GM18951 (cell line): ENCODE measurements around the gene FUT1.
"Not testable (repeated sequence)": the region's sequence is repeated elsewhere in the genome, so short reads cannot be mapped to it uniquely, and the experiment has no call there.

Experiments used
- POLR2A ChIP-seq: IDR thresholded peaks from 4 replicates; pipeline ENCODE4 v1.6.1; 2011; ENCODE audit warnings: mild to moderate bottlenecking; ENCODE audit not compliant: insufficient read length, insufficient read depth; ENCODE audit errors: extremely low read depth
- in situ Hi-C: fragments of 300-500 bp; cut with MboI; formaldehyde crosslinking; loops from one replicate; pipeline ENCODE4 v1.12.0; 2022; ENCODE audit warnings: low sequenced_read_pairs, mixed read lengths, inconsistent platforms; ENCODE audit not compliant: unreplicated experiment

The FUT1 gene

DNA sequence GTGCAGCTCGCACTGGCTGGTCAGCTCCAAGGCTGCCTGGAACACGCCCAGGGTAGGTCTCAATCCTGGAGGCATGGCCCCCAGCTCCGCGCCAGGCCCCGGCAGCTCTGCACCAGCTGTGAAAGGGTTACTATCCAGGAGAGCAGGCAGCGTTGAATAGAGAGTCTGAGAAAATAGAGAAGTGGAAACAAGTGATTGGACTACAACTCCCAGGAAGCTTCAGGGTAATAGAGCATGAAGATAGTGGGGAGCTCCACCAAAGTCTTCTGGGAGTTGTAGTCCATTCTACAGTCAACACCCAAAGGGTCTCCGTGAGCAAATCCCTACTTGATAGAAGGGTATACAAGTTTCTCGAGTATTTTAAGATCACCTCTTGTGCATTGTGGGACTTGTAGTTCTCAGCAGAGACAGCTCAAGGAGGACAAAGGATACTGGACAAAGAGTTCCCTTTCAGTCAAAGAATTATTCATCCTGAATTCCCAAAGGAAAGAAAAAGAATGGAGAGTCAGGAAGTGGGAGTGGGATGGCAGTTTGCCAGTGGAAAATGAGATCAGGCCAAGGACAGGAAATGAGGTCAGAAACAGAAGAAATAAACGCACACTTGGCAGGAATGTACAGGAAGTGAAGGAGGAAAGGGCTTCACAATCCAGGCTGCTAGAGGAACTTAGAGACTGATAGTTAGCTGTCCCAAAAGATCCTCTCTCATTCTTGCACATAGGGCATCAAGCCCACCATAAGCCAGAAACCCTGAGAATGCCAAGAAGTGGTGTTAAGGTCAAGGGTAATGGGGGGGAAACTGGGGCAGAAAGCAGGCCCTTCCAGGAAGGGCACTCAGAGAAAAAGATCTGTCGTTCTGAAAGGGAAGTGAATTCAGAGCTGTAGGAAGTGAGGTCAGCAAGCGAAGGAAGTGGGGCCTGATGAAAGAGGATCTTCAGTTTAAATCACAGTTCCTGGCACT lies 27.4 kb downstream of the FUT1 start:
- in situ Hi-C loops: no loop called here
- no peak for TF ChIP-seq POLR2A

DNA sequence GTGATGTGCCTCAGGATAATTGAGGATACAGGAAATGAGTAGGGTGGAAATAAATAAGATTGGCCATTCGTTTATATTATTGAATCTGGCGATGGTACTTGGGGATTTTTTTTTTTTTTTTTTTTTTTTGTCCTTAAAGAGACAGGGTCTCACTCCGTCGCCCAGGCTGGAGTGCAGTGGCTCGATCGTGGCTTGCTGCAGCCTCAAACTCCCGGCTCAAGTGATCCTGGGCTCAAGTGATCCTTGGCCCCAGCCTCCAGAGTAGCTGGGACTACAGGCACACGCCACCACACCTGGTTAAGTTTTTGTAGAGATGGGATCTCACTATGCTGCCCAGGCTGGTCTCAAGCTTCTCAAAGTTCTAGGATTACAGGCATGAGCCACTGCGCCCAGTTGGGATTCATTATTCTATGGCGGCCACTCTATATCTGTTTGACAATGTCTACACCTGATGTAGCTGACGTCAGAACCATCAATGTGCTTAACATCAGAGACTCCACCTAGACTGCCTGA lies 30.2 kb downstream of the FUT1 start:
- TF ChIP-seq POLR2A: no peak
- in situ Hi-C loops: no loop called here

DNA sequence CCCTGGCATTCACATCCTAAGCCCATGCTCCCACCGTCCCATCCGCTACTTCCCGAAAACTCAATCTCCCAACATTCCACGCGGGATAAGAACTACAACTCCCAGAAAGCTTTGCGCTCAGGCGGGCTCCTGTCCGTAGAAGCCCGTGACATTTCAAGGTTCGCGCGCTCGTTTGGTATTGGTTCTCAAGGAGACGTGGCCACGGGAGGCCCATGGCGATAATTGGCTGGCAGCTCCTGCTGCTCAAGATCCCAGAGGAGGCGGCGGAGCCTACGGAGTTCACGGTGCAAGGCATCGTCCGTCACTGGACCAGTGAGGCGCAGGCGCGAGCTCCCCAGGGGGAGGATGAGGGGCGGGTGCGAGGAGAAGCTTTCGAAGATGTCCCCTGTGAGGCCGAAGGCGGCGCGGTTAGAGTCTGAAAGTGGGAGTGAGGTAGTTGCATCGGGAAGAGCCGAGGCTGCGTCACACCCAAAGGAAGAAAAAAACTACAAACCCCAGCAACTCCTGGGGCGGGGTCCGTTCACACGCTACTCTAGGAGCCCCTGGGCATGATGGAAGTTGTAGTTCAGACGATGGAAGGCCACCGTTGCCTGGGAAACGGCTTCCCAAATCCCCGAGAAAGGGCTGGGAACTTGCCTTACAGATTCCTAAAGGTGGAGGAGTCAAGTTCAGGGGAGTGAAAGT lies 31.7 kb downstream of the FUT1 start:
- in situ Hi-C loops: no loop called here

DNA sequence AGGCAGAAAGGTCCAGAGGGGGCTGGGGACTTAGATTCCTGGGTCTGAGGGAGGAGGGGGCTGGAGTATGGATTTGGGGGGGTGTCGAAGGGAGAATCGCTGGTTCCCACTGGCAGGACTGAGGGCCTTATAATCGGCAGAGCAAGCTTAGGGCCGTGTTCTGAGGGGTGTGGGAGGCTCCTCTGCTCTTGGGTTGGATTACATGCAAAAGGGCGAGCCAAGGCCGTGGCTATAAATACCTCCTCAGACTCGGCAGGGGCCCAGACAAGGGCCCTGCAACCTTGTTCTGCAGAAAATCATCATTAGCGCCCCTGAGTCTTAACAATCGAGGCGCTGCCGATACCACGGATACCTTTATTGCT lies 32.2 kb downstream of the FUT1 start:
- no peak for TF ChIP-seq POLR2A
- in situ Hi-C loops: no loop called here

More for the DNA sequence above, 31.7 kb downstream of the FUT1 start:
- TF ChIP-seq POLR2A: peak; percentile 61

DNA sequence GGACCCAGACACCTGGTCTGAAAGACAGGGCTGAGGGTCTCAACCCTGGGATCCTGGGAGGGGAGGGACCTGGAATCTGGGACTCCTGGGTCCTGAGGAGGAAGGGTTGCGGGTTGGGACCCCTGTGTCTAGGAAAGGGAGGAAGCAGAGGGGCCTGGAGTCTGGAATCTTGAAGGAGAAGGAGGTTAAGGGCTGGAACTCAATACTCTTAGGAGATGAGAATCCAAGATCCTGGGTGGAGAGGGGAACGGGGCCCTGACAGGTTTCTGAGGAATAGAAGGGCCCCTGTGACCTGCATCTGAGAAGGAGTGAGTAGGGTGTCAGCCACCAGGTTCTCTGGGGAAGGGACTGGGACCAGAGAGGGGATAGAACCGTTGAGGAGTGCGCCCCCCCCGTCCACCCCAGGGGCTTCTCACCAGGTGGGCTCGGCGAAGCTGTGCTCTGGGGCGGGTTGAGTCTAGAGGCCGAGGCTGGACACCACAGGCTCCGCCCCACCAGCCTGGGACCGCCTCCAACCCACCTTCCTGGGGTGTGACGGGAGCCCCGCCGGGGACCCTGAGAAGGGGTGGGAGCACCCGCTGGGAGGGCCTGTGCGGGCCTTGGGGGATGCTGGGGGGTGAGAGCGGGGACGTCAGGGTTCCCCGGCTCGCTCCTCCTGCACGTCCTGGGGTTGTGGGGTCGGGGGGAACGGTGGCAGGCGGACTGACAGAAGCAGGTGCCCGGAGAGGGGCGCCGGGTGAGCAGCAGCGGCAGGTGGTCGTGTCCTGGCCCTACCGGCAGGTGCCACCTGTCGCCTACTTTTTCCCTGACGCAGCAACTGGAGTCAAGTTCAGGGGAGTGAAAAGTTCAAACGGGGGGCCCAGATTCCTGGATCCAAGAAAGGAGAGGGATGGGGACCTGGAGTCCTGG lies 32.9 kb downstream of the FUT1 start, which contains the start of gene MAMSTR:
Gene MAMSTR, minus strand, starts transcription at position 463 of the 909 bp plus-strand sequence. CDS start 694 bp downstream, outside the sequence.
- in situ Hi-C loops: no loop called here
- no peak for TF ChIP-seq POLR2A

DNA sequence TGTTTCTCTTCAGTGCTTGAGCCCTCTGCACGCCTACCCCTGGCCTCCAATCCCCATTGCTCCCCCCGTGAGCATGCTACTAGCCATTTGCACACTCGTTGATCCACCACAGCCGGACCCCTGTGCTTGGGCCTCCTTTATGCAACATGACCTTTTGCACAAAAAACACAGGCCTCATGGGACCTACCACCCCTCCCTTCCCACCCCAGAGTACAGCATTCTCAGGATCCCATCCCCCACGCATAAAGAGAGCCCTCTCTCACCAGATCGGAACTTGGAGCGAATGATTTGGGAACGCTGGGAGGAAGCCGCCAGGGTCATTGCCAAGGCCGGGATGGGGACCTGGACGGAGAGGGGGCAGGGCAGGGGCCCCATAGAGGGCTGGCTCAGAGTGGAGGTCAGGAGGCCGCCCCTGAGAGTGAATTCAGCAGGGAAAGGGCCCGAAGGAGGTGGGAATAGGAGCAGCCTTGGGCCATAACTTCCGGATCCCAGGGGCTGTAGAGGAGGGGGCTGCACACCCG lies 33.7 kb downstream of the FUT1 start:
- in situ Hi-C loops: no loop called here
- TF ChIP-seq POLR2A: no peak

DNA sequence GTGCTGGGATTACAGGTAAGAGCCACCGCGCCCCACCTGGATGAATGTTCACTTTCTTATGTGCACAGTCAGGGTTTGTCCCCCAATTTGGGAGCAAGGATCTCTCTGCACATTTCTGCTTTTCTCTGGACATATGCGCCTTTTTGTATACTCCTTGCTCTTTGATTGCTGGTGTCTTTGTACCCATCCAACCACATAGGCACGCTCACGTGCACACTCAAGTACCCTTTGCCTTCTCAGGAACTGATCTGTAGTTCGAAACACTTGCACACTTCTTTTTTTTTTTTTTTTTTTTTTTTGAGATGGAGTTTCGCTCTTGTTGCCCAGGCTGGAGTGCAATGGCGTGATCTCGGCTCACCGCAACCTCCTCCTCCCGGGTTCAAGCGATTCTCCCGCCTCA lies 34.3 kb downstream of the FUT1 start:
- in situ Hi-C loops: not testable (repeated sequence)

DNA sequence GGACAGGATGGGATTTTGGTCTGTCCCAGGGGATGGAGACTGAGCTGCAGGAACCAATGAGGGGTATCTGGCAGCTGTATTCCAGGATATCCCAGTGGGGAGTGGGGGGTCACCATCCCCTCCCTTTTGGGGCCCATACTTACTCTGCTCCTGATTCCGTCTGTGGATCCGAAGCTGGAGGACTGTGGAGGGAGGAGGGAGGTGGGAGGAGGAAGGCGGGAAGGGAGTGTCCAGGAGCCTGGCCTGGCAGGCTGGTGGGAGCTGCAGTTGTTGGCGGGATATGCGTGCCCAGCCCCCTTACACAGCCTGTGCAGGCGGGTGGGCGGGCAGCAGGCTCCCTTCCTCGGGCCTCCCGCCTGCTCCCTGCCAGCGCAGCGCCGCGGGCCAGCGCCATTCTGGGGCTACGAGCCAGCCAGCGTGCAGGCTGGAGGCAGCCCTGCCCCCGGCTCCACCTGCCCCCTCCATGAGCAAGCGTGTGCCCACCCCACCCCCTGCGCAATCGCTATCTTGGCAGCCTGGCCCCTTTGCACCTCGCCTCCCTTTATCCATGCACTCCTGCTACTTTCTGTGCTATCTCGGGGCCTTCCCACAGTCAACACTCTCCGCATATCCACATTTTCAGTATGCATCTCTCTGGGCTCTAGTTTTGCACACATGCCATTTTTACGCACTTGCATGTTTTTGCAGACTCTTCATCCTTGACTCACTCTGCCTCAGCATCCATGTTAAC lies 35.7 kb downstream of the FUT1 start:
- in situ Hi-C loops: no loop called here
- TF ChIP-seq POLR2A: no peak

DNA sequence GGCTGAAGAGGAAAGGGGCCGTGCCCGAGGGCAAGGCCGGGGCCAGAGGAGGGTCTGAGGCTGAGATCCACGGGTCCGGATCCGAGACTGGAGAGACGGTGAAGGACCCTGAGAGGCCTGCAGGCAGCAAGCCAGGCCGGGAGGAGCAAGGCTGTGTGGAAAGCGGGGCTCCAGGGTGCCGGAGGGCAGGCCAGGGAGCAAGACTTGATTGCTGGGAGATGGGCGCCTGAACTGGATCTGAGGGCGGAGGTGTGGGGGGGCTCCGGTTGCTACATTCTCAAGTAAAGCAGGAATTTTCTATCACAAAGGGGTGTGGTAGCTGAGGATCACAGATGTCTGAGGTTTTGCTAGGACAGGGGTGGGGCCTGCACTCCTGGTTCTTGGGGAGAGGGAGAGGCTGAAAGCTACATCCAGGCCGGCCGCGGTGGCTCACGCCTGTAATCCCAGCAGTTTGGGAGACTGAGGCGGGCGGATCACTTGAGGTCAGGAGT lies 36.7 kb downstream of the FUT1 start:
- in situ Hi-C loops: no loop called here
- TF ChIP-seq POLR2A: no peak

DNA sequence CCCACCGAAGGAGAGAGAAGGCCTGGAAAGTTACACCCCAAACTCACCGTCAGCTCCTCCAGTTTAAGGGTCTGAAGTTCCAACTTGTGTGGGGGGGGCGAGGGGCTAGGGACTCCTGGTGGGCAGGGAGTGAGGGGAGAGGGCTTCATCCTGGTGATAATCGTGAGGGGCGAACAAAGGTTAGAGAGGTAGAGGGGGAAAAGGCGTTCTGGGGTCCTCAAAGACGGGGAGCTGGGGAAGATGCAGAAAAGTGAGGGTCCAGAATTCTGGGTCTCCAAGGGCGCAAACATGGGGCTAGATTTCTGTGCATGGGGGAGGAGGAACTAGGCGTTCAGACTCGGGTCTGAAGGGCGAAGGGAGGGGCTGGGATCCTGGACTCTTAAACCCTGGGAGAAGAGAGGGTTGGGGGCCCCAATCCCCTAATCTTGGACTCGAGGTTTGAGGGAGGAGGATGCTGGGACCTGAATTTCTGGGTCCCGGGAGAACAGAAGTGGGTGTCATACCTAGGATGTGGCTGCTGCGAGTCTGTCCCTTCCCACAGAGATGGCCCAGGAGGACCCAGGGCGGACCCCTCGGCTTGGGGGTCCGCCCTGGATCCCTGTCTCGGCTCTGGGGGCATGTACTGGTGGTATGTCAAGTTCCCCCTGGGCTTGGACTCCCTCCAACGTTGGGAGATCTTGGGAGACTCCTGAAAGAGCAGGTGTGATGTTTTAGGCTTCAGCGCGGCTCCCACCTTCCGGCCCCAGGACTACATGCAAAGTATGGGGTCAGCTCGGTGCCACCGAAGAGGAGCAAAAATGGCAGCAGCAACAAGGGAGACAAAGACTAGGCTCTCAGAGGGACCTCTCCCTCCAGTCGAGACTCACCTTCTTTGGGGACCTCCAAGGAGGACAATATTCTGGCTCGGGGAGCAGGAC lies 37.4 kb downstream of the FUT1 start:
- no peak for TF ChIP-seq POLR2A
- in situ Hi-C loops: no loop called here

DNA sequence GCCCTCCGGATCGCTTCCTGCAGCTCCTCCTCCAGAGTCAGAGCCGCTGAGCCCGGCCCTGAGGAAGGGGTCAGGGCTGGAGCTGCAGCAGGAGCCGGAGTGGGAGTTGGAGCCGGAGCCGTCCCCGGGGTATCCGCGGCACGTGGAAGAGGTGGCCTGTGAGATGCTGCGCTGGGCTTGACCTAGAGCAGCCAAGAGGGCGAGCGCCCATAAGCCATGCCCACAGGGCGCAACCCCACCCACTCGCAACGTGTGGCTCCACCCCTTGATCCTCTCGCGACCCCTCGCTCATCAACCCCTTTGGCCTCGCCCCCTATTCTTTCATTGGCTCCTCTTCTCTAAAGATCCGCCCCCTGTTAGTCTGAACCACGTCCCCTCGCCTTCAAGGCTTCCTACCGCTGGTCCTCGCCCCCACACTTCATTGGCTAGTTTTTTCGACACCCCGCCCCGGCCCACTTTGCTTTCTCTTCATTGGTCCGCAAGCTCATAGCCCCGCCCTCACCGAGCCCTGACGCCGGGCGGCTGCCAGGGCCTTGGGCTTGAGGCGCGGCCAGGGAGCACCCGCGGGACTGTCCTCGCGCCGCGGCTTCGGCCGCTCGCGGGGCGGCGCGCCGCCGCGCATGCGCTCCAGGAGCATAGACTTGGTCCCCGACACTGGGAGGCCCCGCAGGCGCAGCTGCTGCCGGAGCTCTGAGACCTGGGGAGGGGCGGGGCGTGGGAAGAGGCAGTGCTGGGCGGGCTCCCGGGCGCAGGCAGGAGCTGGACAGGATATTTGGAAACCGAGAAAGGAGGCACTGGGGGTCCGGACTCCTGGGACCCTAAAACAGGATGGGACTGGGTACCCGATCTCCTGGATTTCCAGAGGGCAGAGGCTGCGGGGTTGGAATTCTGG lies 38.3 kb downstream of the FUT1 start:
- in situ Hi-C loops: no loop called here

More for the DNA sequence above, 38.3 kb downstream of the FUT1 start:
- peak; percentile 53 for TF ChIP-seq POLR2A
